ENCODE data around the gene ALAD.
"Not testable (repeated sequence)": the region's sequence is repeated elsewhere in the genome, so short reads cannot be mapped to it uniquely, and the experiment has no call there.

The ALAD gene

GRCh38 chr9:113401027-113401792 is at the start of gene ALAD:
ALAD (minus strand) TSS chr9:113401284; CDS start chr9:113393559, 7,725 bp downstream.
- FAIRE-seq, result peak; percentile 77

GRCh38 chr9:113449376-113449775 is 48.3 kb upstream of the ALAD start:
- no peak for FAIRE-seq

GRCh38 chr9:113446323-113446740 is 45.2 kb upstream of the ALAD start:
- peak; percentile 89 for FAIRE-seq

- FAIRE-seq, result no peak
Measured at GRCh38 chr9:113444736-113445135, 43.7 kb upstream of the ALAD start.

- not testable (repeated sequence) for FAIRE-seq
Measured at GRCh38 chr9:113437716-113438115, 36.6 kb upstream of the ALAD start.

- no peak for FAIRE-seq
Measured at GRCh38 chr9:113436728-113437515, 35.8 kb upstream of the ALAD start.

GRCh38 chr9:113431191-113431590 is 30.1 kb upstream of the ALAD start:
- no peak for FAIRE-seq

- no peak for FAIRE-seq
Measured at GRCh38 chr9:113428062-113428615, 27.1 kb upstream of the ALAD start.

- FAIRE-seq, result no peak
Measured at GRCh38 chr9:113427629-113428028, 26.5 kb upstream of the ALAD start.

GRCh38 chr9:113426701-113427100 is 25.6 kb upstream of the ALAD start:
- no peak for FAIRE-seq

- no peak for FAIRE-seq
Measured at GRCh38 chr9:113425072-113425471, 24.0 kb upstream of the ALAD start.

GRCh38 chr9:113421726-113422125 is 20.6 kb upstream of the ALAD start:
- no peak for FAIRE-seq

- no peak for FAIRE-seq
Measured at GRCh38 chr9:113417370-113417769, 16.3 kb upstream of the ALAD start.

- FAIRE-seq, result no peak
Measured at GRCh38 chr9:113416149-113416721, 15.2 kb upstream of the ALAD start.

GRCh38 chr9:113410207-113410864 is 9.3 kb upstream of the ALAD start, which contains the start of the genes C9orf43 and POLE3:
C9orf43 (plus strand) TSS chr9:113410747; CDS start chr9:113413494, 2,747 bp downstream.
POLE3 (minus strand) TSS chr9:113410675; CDS start chr9:113410293, 382 bp downstream.
- FAIRE-seq, result no peak

- no peak for FAIRE-seq
Measured at GRCh38 chr9:113409883-113410206, 8.8 kb upstream of the ALAD start.

GRCh38 chr9:113409481-113409880 is 8.4 kb upstream of the ALAD start:
- no peak for FAIRE-seq

- not testable (repeated sequence) for FAIRE-seq
Measured at GRCh38 chr9:113406873-113407511, 5.9 kb upstream of the ALAD start.

- not testable (repeated sequence) for FAIRE-seq
Measured at GRCh38 chr9:113406353-113406752, 5.3 kb upstream of the ALAD start.

- no peak for FAIRE-seq
Measured at GRCh38 chr9:113403646-113404045, 2.6 kb upstream of the ALAD start.

- no peak for FAIRE-seq
Measured at GRCh38 chr9:113399646-113400200, 1.4 kb downstream of the ALAD start.

- no peak for FAIRE-seq
Measured at GRCh38 chr9:113398796-113399195, 2.3 kb downstream of the ALAD start.

All from TTC549 (cell line).